SH-SY5Y (cell line): ENCODE data around the gene ZNF491.

Experiments
- GATA2 ChIP-seq: IDR thresholded peaks from 2 replicates; pipeline ENCODE4 v1.6.1; 2011; ENCODE audit warnings: mild to moderate bottlenecking, low read depth, low read length
- GATA3 ChIP-seq: IDR thresholded peaks from 2 replicates; pipeline ENCODE4 v1.6.1; 2011; ENCODE audit warnings: low read depth, mild to moderate bottlenecking, low read length, moderate library complexity

DNA sequence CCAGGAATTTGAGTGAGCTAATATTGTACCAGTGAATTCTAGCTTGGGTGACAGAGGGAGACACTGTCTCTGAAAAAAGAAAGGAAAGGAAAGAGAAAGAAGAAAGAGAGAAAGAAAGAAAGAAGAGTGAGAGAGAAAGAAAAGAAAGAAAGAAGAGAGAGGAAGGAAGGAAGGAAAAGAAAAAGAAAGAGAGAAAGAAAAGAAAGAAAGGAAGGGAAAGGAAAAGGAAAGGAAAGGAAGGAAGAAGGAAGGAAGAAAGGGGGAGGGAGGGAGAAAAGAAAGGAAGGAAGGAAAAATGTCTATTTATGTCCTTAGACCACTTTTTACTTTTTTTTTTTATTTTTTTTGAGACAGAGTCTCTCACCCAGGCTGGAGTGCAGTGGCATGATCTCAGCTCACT, 5.4 kb upstream of the ZNF491 start:
- TF ChIP-seq GATA2 (no peak), GATA3 (no peak)
